ENCODE measurements around the gene IGDCC3. TPM values are rescaled to one million over a fixed set of nuclear protein-coding genes. Genes with fewer than 3 reads are reported as not detected.
"Not testable (repeated sequence)": the region's sequence is repeated elsewhere in the genome, so short reads cannot be mapped to it uniquely, and the experiment has no call there.

The IGDCC3 gene
- total and polyA plus RNA-seq, 10 of the 15 experiments (the other 5 are each of a cell fraction or from before 2014, with no cell fraction given): 0.10 to 0.20 (median 0.15) TPM; not detected in 7

- SMC1A ChIA-PET (ENCODE audit: uncharacterized antibody, unreplicated experiment); H3K79me2 ChIP-seq (ENCODE audit: control insufficient read depth, insufficient read depth, low read length); ATAC-seq; H3K9ac ChIP-seq (ENCODE audit: control insufficient read depth, insufficient read depth, low read length); H3K27me3 ChIP-seq (replicated peaks in 1 of 2; ENCODE audit: control insufficient read depth in 2 of 2, insufficient read depth in 2 of 2, low read length in 1 of 2); H3K36me3 ChIP-seq (ENCODE audit: control insufficient read depth in 2 of 2, insufficient read depth in 2 of 2, low read length in 1 of 2); H3K4me2 ChIP-seq (ENCODE audit: control insufficient read depth, insufficient read depth); in situ Hi-C loops (cut with MboI); H3K27ac ChIP-seq (ENCODE audit: control insufficient read depth, insufficient read depth); RAD21 ChIA-PET (ENCODE audit: unreplicated experiment); H2AFZ ChIP-seq (ENCODE audit: control insufficient read depth, low read depth, low read length); H3K4me1 ChIP-seq (ENCODE audit: control insufficient read depth, insufficient read depth, low read length); H4K20me1 ChIP-seq (ENCODE audit: control insufficient read depth, insufficient read depth); BruUV-seq (replicated peaks); H3K9me3 ChIP-seq (replicated peaks; ENCODE audit: control insufficient read depth, insufficient read depth, low read length); H3K4me3 ChIP-seq; FAIRE-seq; intact Hi-C loops (cut with micrococcal nuclease; ENCODE audit: unreplicated experiment); CTCF ChIA-PET; DNase-seq (ENCODE audit: low read depth, low spot score); POLR2A ChIA-PET: not testable (repeated sequence)
- 35% methylated on average over 8 of the region's 8 CpGs for WGBS (ENCODE audit: insufficient coverage, insufficient replicate concordance, low lambda C conversion rate, missing lambda C conversion rate)
These were observed 30.0 kb downstream of the IGDCC3 start for GRCh38 chr15:65347756-65348155.

DNA sequence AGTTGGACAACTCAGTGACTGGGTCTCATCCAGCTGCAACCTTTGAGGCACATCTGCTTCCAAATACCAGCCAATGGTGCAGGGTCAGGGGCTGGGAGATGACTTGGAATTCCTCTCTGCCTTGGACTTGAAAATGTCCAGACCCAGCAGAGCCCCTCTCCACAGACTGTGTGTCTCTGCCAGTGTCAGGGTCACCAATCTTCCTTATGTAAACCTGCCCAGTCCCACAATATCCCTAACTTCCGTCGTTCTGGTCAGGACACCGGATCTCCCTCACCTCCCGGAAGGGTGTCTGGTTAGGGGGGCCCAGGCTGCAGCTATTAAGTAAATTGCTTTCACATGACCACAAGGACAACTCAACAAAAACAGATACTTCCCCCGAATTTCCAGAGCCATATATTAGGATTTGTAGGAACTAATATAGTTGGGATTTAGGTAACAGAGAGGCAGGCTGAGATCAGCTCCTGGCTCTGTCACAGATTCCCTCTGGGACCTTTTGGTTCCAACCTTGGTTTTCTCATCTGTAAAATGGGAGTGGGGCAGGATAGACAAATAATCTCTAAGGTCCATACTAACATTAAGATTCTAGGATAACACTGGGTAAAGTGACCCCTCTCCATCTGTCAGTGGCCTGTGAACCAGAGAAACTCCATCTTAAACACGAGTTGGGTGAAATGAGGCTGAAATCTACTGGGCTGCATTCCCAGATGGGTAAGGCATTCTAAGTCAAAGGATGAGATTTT lies 30.8 kb downstream of the IGDCC3 start:
- ATAC-seq: no peak
- H3K36me3 ChIP-seq (ENCODE audit: control insufficient read depth in 2 of 2, insufficient read depth in 2 of 2, low read length in 1 of 2): no peaks in the 10 kb centered on the region
- ChIA-PET CTCF (interaction anchor here (0.7 kb wide), 1 partner anchor 28 kb away, joined by 3 read pairs; no protein-coding TSS in a partner anchor), POLR2A (no interaction called here), RAD21 (ENCODE audit: unreplicated experiment) (no interaction called here), SMC1A (ENCODE audit: uncharacterized antibody, unreplicated experiment) (no interaction called here)
- no peak overlapping the region for H3K9ac ChIP-seq (ENCODE audit: control insufficient read depth, insufficient read depth, low read length)
- H4K20me1 ChIP-seq (ENCODE audit: control insufficient read depth, insufficient read depth): no peaks in the 10 kb centered on the region
- in situ Hi-C loops (cut with MboI): no loop called here
- no peak overlapping the region for H3K4me3 ChIP-seq
- no peak overlapping the region for H2AFZ ChIP-seq (ENCODE audit: control insufficient read depth, low read depth, low read length)
- 9% methylated on average over 6 of the region's 6 CpGs for WGBS (ENCODE audit: insufficient coverage, insufficient replicate concordance, low lambda C conversion rate, missing lambda C conversion rate)
- H3K79me2 ChIP-seq (ENCODE audit: control insufficient read depth, insufficient read depth, low read length): no peaks in the 10 kb centered on the region
- H3K4me1 ChIP-seq (ENCODE audit: control insufficient read depth, insufficient read depth, low read length): no peaks in the 10 kb centered on the region
- FAIRE-seq: no peak
- intact Hi-C loops (cut with micrococcal nuclease; ENCODE audit: unreplicated experiment): no loop called here
- H3K27ac ChIP-seq (ENCODE audit: control insufficient read depth, insufficient read depth): no peak overlapping the region
- BruUV-seq (replicated peaks): no TSS peak
- DNase-seq (ENCODE audit: low read depth, low spot score): no peak
- H3K4me2 ChIP-seq (ENCODE audit: control insufficient read depth, insufficient read depth): no peak overlapping the region
- H3K9me3 ChIP-seq (replicated peaks; ENCODE audit: control insufficient read depth, insufficient read depth, low read length): no peaks in the 10 kb centered on the region; the same call in 2 of the 3 replicates
- H3K27me3 ChIP-seq (replicated peaks in 1 of 2; ENCODE audit: control insufficient read depth in 2 of 2, insufficient read depth in 2 of 2, low read length in 1 of 2): peaks cover 2 to 4% of the 10 kb centered on the region in 2 experiments; a peak in 3 of 4 replicates
- TF ChIP-seq PBX3 (IDR thresholded peaks at IDR 0.05; ENCODE audit: insufficient replicate concordance, low read depth, low read length) (no peak), ZNF274 (IDR thresholded peaks at IDR 0.05; ENCODE audit: insufficient read depth, insufficient read length) (no peak), PAX8 (IDR thresholded peaks at IDR 0.05) (no peak), KAT2A (conservative IDR thresholded peaks at IDR 0.05; ENCODE audit: control insufficient read depth, low read depth, low read length) (no peak), POU2F2 (IDR thresholded peaks at IDR 0.05; ENCODE audit: borderline replicate concordance, low read depth, low read length) (no peak), HDAC6 (IDR thresholded peaks at IDR 0.05; ENCODE audit: unreplicated experiment) (no peak), SRF (IDR thresholded peaks at IDR 0.05; ENCODE audit: low read depth in 2 of 2, low read length in 2 of 2) (no peak)
- TF ChIP-seq, protein P1, sequence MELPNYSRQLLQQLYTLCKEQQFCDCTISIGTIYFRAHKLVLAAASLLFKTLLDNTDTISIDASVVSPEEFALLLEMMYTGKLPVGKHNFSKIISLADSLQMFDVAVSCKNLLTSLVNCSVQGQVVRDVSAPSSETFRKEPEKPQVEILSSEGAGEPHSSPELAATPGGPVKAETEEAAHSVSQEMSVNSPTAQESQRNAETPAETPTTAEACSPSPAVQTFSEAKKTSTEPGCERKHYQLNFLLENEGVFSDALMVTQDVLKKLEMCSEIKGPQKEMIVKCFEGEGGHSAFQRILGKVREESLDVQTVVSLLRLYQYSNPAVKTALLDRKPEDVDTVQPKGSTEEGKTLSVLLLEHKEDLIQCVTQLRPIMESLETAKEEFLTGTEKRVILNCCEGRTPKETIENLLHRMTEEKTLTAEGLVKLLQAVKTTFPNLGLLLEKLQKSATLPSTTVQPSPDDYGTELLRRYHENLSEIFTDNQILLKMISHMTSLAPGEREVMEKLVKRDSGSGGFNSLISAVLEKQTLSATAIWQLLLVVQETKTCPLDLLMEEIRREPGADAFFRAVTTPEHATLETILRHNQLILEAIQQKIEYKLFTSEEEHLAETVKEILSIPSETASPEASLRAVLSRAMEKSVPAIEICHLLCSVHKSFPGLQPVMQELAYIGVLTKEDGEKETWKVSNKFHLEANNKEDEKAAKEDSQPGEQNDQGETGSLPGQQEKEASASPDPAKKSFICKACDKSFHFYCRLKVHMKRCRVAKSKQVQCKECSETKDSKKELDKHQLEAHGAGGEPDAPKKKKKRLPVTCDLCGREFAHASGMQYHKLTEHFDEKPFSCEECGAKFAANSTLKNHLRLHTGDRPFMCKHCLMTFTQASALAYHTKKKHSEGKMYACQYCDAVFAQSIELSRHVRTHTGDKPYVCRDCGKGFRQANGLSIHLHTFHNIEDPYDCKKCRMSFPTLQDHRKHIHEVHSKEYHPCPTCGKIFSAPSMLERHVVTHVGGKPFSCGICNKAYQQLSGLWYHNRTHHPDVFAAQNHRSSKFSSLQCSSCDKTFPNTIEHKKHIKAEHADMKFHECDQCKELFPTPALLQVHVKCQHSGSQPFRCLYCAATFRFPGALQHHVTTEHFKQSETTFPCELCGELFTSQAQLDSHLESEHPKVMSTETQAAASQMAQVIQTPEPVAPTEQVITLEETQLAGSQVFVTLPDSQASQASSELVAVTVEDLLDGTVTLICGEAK (IDR thresholded peaks at IDR 0.05; ENCODE audit: borderline replicate concordance): no peak
